Stimulated activated CD4-positive, alpha-beta T cell treated with anti-CD3 and anti-CD28 coated beads, Interleukin-4, amount 100 ng/mL, for 1 hour (primary cell): ENCODE measurements around the gene SNX9.
"Not testable (repeated sequence)": the region's sequence is repeated elsewhere in the genome, so short reads cannot be mapped to it uniquely, and the experiment has no call there.

Experiments
- DNase-seq: peaks from one replicate; pipeline ENCODE4 v3.0.0-alpha.2; 2020

SNX9 gene

DNA sequence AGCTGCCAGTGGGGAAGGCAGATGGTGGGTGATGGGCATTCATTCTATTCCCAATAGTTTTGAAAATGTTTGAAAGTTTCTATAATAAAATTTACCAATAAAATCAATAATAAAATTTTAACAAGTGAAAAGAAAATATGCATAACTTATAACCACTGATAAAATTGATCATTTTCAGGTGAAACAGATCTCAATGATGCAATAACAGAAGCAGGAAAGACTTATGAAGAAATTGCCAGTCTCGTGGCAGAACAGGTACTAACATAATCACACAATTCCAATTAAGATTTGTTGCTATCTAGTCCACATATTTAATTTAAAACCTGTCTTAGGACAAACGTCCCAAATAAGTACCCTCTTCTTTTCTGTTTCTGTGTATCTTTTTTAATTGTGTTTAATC, 112.7 kb downstream of the SNX9 start:
- no peak for DNase-seq

DNA sequence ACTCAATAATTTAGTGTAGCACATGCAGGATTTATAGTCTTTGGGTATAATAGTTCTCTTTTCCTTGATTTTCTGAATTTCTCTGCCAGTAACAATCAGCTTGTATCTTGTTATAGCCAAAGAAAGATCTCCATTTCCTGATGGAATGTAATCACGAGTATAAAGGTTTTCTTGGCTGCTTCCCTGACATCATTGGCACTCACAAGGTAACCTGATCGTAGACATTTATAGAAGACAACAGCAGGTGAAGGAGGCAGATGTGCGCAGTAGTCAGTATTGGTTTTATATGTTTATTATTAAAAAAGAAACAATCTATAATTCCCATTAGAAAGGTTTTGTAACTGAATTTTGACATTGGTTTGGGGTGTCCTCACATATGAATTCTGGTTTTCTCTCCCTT, 114.3 kb downstream of the SNX9 start:
- DNase-seq: no peak

DNA sequence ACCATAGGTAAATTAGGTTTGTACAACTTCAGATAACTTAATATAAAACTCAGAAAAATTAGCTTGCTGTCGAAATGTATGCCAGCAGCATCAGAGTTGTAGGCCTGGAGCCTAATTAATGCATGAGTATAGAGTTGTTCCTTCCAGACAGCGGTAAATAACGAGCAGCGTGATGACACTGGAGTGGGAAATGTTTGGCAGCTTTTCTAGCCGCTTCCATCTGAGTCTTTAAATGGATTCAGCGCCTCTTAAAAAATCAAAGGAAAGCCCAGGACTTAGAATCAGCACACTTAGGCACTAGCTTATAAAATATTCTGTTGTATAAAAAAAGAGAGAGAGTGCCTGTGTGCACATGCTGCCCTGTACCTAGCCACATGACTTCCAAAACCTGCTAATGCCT, 114.9 kb downstream of the SNX9 start:
- no peak for DNase-seq

DNA sequence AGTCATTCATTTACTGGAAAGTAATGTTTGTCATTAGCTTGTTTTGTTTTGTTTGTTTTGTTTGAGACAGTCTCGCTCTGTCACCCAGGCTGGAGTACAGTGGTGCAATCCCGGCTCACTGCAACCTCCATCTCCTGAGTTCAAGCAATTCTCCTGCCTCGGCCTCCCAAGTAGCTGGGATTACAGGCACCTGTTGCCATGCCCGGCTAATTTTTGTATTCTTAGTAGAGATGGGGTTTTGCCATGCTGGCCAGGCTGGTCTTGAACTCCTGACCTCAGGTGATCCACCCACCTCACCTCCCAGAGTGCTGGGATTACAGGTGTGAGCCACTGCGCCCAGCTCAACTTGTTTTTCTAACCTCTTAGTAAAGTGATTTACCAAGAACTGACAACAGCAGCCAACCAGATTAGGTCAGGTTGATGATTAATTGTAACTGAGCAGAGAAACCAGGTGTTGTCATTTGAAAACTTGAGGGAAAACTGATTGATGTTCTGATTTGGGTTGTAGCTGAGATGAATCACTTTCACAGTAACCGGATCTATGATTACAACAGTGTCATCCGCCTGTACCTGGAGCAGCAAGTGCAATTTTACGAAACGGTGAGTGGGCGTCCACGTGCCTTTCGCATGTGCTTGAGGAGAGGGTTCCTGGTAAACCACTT, 117.5 kb downstream of the SNX9 start:
- DNase-seq: peak; percentile 63

DNA sequence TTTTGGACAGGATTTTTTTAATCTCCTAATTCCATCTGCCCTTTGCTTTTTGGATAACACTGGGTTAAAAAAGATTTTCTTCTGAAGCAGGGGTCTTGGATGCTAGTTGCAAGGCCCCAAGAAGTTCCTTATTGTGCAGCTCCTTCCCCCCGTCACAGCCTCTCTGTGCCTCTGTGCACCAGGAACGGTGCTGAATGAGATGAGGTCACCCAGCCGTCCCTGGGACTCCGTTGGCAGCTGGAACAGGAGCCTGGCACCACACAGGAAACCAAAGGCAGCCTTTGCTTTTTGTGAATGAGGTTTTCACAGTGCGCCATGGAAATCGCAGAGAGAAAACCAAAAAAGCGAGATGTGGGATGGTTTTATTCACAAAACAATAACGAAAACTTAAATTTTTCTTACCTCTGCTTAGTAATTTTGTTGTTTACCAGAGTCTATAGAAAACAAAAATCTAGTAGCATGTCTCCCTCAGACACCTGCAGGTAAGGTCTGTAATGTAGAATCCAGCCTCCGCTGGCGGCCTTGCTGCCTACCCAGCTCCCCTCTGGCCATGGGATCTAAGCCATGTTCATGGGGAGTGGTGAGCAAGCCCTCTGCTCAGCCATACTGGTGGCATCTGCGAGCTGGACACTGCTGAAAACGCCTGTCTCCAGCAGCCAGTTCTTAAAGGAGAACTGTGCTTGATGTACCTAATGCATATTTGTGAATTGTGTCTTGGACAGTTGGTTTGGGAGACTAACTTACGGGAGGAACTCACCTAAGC, 118.2 kb downstream of the SNX9 start:
- no peak for DNase-seq

DNA sequence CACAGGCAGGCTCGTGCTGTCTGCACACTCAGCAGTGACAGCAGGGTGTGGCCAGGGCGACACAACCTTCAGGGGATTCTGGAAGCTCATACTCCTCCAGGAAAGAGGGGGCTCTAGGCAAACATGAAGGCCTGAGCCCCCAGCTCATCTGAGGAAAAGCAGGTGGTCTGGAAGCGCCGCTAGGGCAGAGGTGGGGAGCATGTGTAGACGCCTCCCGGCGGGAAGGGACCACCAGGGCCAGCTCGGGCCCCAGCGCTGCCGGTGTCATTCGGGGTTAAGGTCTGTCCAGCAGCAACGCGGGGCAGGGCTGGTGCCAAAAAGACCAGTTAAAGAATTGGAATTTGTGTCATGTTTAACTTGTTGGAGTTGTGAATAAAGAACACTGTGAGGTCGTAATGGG, 119.3 kb downstream of the SNX9 start:
- no peak for DNase-seq

DNA sequence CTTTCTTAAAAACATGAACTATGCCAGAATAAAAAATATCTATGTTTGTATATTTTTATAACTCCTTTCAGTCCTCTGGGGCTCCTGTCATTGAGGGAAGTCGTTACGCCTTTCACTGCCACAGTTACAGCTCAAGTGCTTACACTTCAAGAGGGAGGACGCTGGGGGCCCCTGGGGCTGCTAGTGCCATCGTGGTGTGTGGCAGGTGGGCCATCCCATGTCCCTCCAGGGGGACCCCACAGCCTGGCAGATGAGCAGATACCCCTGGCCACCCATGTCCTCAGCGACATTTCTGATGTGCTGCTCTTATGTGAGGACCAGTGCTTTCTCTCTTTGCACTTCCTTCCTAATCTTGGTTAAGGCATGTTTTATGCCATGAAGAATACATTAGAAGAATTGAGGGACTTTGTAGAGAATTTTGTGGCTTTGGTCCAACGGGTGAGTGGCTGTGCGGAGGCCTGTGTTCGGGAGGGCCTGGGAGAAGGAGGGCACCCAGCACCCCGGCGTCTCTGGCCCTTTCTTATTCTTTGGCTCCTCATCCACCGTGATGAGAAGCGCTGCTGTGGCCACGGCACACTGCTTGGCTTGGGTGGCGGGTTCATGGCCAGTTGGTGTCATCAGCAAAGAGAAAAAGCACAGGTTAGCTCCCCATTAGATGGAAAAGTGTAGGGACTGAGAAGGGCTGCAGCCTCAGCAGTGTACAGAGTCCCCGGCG, 120.4 kb downstream of the SNX9 start:
- DNase-seq: no peak

DNA sequence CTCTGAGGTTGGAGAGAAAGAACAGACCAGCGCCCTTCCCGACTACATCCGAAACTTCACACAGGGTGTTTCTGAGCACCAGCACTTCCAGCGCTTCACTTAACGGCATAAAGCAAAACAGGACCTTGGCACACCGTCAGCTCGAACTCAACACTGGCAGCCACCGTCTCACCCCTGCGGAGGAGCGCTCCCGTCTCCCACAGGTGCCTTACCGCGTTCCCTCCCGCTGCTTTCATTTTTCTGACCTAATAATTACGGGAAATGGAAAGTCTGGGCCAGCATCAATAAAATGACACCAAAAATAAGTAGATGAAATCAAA, 120.9 kb downstream of the SNX9 start:
- no peak for DNase-seq

DNA sequence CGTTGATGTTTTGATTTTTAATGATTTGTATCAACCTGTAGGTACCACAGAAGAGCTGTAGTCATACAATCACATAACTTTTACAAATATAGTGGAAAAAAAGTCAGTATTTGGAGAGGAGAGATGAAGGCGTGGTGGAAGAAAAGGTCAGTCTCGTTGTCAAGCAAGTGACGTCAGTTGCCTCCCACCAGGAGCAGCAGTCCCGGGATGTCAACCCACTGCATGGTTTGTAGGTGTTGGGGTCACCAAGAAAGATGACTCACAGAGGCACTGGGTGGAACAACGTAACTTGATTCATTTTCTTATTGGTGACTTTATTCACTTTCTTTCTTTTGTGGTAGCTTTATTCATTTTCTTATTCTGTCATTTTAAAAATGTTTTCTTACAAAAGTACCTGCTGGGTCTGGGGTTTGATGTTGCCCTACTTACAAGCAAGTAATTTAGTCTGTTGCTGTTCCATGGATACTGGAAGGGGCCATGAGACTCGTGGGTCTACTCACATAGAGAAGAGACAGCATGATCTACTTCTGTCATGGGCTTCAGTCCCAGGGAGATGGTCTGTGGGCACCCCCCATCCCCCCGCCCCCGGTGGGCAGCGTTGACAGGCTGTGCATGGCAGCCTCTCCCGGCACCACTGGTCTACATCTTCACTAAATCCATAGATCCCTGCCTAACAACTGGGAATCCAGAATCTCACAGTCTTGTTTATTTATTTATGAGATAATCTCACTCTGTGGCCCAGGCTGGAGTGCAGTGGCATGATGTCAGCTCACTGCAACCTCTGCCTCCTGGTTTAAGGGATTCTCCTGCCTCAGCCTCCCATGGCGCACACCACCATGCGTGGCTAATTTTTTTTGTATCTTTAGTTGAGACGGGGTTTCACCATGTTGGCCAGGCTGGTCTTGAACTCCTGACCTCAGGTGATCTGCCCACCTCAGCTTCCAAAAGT, 122.2 kb downstream of the SNX9 start:
- DNase-seq: no peak

DNA sequence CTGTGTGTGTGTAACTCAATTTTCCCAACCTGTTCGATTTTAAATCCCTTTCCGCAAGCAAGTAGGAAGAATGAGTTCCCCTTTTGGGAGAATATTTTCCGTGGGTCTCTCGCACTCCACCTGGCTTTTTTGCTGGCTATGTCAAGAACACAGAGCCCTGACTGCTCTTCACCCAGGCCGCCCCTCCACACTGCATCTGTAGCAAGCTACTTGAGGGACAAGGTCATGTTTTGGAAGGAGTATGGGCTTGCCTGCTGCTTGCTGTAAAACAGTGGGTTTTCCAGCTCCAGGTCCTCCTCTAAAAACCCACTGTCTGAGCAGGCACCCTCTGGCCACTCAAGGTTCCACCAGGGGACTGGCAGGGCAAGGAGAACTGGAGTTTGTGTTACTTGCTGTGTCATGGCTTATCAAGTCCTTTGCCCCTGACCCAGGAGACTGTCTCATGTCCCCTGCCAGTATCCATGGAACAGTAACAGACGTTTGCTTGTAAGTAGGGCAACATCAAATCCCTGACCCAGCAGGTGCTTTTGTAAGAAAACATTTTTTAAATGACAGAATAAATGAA, 123.1 kb downstream of the SNX9 start:
- DNase-seq: no peak

DNA sequence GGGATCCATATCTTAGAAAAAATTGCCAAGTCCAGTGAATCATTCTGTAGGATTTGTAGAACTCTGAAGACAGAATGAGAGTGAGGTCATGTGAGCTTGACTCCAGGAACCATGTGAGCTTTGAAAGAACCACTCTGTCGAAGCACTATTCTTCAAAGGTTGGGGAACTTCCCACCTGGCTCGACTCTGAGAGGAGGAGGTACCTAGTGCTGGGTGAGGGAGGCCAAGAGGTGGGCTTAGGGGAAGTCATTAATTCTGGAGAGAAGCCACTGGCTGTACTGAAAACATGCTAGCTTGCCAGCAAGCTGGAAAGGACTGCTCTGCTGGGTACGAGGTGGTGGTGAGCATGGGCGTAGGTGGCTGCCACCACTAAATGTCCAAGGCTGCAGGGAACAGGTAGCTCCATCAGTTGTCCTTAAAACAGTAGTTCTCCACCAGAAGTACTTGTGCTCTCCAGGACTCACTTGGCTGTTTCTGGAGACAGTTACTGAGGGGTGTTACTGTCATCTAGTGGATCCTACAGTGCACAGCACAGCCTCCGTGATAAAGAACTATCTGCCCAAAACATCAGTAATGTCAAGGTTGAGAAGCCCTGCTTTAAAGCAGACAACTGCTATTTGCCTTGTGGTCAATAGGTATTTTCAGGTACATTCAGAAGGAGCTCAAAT, 124.0 kb downstream of the SNX9 start:
- no peak for DNase-seq

DNA sequence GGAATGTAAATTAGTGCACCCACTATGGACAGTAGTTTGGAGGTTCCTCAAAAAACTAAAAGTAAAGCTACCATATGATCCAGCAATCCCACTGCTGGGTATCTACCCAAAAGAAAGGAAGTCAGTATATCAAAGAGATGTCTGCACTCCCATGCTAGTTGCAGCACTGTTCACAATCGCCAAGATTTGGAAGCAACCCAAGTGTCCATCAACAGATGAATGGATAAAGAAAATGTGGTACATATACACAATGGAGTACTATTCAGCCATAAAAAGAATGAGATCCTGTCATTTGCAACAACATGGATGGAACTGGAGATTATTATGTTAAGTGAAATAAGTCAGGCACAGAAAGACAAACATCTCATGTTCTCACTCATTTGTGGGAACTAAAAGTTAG, 127.9 kb downstream of the SNX9 start:
- not testable (repeated sequence) for DNase-seq

DNA sequence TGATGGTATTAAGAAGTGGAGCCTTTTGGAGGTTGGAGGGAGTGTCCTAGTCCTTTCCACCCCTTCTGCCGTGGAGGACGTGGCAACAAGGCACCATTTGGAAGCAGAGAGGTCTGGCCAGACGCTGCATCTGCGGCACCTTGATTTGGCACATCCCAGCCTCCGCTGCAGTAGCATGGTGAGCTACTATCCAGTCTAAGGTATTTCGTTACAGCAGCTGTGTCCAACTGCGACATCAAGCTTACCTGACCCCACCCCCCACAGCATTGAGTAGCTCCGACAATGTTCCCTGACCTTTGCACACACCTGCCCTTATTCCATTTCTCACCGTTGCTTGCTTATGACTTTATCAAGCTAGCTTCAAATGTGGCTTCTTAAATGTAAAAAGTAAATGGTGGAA, 128.8 kb downstream of the SNX9 start:
- no peak for DNase-seq

DNA sequence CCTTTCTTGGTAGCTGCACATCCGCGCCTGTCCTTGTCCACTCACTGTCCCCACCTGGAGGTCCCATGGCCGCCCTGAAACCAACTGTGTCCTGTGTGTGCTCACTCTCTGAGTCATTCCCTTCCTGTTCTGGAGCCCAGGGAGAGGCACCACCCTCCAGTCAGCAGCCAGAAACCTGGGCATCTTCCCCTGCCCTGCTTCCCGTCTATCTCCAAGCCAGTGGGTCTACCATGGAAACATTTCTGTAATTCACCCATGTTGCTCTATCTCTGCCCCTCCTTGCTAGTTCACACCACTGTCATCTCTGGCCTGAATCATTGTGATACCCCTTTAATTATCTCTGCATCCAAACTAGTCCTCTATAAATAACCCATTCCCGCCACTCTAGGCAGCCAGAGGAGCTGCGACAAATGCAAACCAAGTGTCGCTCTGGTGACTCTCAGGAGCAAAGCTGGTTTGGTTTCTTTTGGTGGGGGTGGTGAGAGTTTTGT, 129.9 kb downstream of the SNX9 start:
- DNase-seq: no peak

DNA sequence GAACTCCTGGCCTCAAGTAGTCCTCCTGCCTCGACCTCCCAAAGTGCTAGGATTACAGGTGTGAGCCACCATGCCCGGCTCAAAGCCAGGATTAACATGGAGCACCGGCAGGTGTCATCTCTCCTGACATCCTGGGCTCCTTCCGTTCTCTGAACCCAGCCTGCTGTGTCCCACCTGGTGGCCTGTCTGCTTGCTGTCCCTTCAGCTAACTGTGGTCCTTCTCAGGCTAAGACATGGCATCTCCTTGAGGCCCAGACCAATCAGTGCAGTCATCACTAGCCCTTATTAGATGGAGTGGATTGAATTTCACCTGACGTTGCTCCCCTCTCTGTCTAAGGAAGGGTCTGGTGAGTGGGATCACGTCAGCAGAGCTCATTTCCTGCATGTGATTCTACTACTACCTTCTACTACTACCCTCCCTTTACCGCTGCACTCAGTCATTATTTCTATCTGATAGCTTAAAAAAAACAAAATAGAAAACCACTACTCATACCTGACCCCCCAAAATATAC, 130.6 kb downstream of the SNX9 start:
- DNase-seq: no peak

DNA sequence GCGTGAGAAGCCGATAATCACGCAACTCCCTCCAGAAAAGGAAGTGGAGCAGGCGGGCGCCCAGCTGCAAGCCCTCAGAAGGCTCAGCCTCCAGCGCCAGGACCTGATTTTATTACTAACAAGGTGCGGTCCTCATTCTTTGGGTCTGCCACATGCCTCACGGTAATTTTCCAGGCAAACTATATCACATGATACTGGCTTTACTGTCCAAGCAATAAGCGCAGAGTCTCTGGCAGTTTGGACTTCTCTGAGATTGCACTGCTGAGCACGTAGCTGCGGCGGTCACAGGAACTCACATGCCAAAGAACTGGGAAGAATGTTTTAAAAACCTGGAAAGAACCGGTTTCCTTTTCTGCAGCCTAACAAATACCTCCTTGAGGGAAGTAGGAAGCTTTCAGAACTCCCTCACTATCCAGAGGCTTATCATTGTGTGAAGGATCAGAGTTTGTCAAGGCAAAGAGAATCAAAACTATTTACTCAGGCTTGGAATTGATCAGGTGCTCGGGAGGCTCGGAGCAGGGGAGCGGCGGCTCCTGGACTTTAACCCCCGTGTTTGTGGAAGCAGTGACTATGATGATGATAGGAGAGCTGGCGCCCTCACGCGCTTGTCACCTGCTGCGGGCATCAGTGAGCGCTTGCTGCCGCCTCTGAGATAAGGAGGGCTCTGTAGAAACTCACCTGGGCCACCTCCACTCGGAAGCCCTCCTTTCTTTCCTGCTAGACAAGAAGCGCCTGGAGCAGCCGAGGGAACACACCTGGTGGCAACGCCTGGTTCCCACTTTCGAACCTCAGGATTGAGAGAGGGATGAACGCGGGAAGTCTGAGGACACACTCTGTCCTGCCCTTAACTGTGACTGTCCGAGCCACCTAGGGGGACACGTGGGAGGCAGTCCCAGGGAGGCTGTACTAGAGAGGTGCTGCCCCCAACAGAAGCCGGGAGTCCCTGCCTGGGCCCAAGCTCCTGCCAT, 131.4 kb downstream of the SNX9 start:
- no peak for DNase-seq

DNA sequence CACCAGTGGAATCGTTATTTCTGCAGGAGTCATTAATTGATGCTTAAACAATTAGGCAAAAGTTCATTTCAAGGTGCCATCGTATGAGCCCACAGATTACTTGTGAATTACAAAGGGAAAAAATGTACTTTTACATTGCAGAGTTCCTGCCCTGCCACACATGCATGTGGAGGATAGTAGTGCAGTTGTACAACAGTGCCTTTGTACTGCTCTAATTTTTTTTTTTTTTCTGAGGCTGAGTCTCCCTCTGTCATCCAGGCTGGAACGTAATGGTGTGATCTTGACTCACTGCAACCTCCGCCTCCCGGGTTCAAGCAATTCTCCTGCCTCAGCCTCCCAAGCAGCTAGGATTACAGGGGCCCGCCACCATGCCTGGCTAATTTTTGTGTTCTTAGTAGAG, 132.6 kb downstream of the SNX9 start:
- no peak for DNase-seq

DNA sequence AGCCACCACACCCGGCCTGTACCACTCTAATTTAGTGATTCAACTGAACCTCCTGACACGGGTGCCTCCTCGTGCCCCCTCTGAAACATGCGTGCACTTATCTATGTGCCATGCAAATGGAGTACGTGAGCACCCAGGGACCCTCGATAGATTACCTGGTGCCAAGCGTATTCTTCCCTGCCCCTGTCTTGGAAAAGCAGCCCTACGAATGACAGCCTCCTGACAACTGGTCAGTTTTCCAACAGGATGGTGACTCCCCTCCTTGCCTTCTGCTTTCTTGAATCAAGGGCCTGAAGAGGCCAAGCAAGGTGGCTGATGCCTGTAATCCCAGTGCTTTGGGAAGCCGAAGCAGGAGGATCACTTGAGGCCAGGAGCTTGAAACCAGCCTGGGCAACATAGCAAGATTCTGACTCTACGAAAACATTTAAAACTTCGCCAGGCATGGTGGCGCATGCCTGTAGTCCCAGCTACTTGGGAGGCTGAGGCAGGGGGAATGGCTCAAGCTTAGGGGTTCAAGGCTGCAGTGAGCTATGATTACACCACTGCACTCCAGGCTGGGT, 133.2 kb downstream of the SNX9 start:
- DNase-seq: no peak

DNA sequence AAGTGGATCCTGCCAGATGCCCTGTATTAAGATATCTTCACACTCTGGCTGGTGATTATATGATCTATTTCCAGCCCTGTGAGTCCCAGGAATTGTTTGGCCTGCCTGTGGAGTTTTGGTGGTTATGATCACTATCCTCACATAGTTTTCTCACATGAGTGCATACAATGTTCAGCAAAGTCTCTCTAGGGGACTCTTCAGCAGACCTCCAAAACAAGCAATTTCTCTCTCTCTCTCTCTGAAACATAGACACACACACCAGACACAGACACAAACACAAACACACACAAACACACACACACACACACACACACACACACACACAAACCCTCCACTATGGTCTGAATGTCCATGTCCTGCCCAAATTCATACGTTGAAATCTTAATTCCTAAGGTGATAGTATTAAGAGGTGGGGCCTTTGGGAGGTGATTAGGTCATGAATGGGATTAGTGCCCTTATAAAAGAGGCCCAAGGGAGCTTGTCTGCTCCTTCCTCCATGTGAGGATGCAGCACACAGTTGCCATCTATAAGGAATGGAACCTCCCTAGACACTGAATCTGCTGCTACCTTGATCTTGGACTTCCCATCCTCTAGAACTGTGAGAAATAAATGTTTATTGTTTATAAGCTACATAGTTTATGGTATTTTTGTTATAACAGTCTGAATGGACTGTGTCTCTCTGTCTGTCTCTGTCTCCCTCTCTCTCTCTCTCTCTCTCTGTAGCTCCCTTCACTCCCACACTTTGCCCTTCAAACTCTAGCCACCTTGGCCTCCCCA, 136.6 kb downstream of the SNX9 start:
- no peak for DNase-seq
